ENCODE data around the gene ITPKB. TPM values are rescaled to one million over a fixed set of nuclear protein-coding genes. Genes with fewer than 3 reads are reported as not detected.

ITPKB gene
- polyA plus RNA-seq = 10 to 100 TPM; 14.1 to 37.8 (median 18.7) TPM

GRCh38 chr1:226738995-226739695 lies at the start of gene ITPKB:
TSS of gene ITPKB (minus strand) at chr1:226739282. CDS start at chr1:226737458, 1,824 bp downstream.
- H3K4me1 Mint-ChIP-seq = peaks cover 34 to 37% of the 10 kb centered on the region in 2 donors
- peak within 1 kb of the TSS; percentile 92 to 98 (median 96) for H3K27ac Mint-ChIP-seq
- peaks cover 4 to 11% (median 8%) of the 10 kb centered on the region in 3 donors for H3K27me3 Mint-ChIP-seq (ENCODE audit: low read depth in 3 of 3)
- peak within 1 kb of the TSS; percentile 95 to 98 (median 97) for H3K4me3 Mint-ChIP-seq
- DNase-seq = peak; percentile 78 to 85 (median 83)
- no peaks in the 10 kb centered on the region for H3K9me3 Mint-ChIP-seq
- H3K36me3 Mint-ChIP-seq = peaks cover 10 to 14% (median 11%) of the 10 kb centered on the region in 3 donors

DNA sequence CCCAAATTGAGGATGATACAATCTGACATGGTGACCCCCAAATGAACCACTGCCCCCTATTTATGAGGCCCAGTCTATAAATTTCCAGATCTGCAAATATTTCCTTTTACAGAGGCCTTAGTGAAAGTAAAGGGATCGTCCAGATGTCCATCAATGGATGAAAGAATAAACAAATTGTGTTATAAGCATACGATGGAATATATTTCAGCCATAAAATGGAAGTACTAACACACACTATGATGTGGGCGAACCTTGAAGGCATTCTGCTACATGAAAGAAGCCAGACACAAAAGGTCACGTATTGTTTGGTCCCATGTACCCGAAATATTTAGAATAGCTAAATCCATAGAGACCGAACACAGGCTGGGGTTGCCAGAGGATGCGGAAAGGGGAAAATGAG lies 48.6 kb upstream of the ITPKB start:
- no peak overlapping the region for H3K27ac Mint-ChIP-seq
- H3K9me3 Mint-ChIP-seq = no peaks in the 10 kb centered on the region
- no peaks in the 10 kb centered on the region for H3K36me3 Mint-ChIP-seq
- H3K4me1 Mint-ChIP-seq = no peaks in the 10 kb centered on the region
- no peak overlapping the region for H3K4me3 Mint-ChIP-seq
- DNase-seq = no peak
- H3K27me3 Mint-ChIP-seq (ENCODE audit: low read depth in 3 of 3) = peaks cover 0 to 12% (median 0%) of the 10 kb centered on the region in 3 donors

- Mint-ChIP-seq H3K27ac (no peak overlapping the region), H3K36me3 (no peaks in the 10 kb centered on the region), H3K9me3 (no peaks in the 10 kb centered on the region), H3K4me1 (no peaks in the 10 kb centered on the region), H3K27me3 (ENCODE audit: low read depth in 3 of 3) (peaks cover 0 to 12% (median 0%) of the 10 kb centered on the region in 3 donors), H3K4me3 (no peak overlapping the region)
- DNase-seq = no peak
Observed at GRCh38 chr1:226787071-226787470, 48.0 kb upstream of the ITPKB start.

- DNase-seq = no peak
- Mint-ChIP-seq H3K27me3 (ENCODE audit: low read depth in 3 of 3) (peaks cover 0 to 12% (median 2%) of the 10 kb centered on the region in 3 donors), H3K27ac (no peak overlapping the region), H3K4me1 (no peaks in the 10 kb centered on the region), H3K9me3 (no peaks in the 10 kb centered on the region), H3K36me3 (no peaks in the 10 kb centered on the region), H3K4me3 (no peak overlapping the region)
Observed at GRCh38 chr1:226786550-226786949, 47.5 kb upstream of the ITPKB start.

DNA sequence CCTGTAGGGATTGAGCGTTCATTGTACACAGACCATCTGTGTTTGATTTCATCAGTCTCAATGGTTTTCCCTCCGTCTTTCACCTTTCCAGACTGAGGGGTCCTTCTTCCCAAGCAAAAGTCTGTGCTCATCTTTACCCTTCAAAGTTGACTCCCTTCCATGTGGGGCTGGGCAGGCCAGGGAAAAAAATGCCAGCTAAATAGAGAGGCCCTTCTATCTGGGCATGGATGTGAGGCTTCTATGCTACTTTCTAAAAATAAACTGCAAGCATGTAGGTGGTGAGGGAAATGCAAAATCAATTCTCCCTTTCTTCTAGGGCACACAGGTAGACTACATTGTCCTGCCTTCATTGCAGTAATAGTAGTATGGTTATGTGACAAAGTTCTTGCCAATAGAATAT lies 46.7 kb upstream of the ITPKB start:
- no peak overlapping the region for H3K4me3 Mint-ChIP-seq
- H3K27me3 Mint-ChIP-seq (ENCODE audit: low read depth in 3 of 3) = peaks cover 0 to 7% (median 2%) of the 10 kb centered on the region in 3 donors
- H3K27ac Mint-ChIP-seq = no peak overlapping the region
- DNase-seq = no peak
- H3K9me3 Mint-ChIP-seq = no peaks in the 10 kb centered on the region
- H3K36me3 Mint-ChIP-seq = no peaks in the 10 kb centered on the region
- no peaks in the 10 kb centered on the region for H3K4me1 Mint-ChIP-seq

DNA sequence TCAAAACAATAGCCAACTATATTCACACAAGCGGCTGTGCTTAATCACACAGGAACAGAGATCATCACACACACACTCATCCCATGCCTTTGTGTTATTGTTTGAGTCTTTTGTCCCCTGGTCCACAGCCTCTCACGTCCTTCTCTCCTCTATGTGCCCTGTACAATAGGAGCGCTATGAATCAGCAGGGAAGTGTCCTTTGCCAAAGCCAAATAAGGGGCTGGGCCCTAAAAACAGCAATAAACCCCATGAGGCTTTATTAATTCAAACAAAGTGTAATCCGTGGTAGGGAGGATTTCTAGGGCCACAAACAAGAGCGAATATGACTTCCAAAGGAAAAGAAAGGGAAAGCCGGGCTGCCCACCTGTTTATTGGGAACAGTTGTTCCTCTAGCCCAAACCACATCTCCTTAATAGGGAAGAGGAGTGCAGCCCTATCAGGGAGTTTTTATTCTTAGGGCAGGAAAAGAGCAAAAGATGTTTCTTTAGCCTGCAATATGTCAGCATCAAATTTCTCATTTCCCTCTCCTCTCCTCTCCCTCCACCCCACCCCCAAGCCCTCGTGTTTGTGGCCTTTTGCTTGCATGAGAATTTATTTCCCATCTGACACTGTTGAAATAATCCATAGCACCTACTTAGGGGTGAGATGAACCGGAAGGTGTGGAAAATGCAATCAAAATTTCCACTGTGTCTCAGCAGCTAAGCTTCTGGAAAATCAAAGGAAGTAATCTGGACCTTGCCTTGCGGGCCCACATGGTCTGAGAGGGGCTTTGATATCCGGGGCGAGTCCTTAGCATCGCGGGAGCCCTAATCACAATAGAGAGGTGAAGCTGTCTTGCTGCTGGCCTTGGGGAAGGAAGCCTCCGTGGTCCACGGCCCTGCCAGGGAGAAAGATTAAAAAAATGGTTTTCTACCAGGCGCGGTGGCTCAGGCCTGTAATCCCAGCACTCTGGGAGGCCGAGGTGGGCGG lies 45.3 kb upstream of the ITPKB start:
- no peak overlapping the region for H3K27ac Mint-ChIP-seq

DNA sequence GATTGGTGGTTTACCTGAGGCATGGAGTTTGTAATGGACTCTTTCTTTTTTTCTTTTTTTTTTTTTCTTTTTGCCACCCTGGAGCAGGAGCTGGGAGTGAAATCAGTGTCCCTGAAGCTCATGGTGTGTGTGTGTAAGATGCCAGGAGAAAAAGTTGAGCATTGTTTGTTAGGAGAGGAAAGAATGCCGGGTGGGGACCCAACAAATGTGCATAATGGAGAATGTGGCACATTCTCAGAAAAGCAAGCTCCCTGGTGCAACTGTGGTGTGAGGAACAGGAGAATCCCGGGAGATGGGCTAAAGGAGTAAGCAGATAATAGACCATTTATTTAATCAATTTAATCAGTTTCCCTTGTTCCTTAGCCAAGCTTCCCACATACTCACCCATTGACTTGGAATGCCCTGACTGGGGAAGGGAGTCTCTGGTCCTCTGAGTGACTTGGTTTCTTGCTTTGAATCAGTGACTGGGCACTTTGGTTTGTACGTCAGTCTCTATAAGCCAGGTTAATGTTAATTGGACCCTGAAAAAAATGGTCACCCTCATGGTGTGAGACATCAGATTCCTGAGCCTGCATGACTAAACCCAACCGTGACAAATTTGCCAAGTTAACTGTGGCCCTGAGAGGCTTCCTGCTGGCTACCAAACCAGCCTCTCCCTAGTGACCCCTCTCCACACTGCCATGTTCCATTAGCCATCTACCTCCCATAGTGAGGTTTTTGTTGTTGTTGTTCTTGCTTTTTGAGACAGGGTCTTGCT lies 43.9 kb upstream of the ITPKB start:
- no peaks in the 10 kb centered on the region for H3K36me3 Mint-ChIP-seq
- H3K9me3 Mint-ChIP-seq = no peaks in the 10 kb centered on the region
- DNase-seq = no peak
- H3K4me3 Mint-ChIP-seq = no peak overlapping the region
- peaks cover 0 to 12% of the 10 kb centered on the region in 2 donors for H3K4me1 Mint-ChIP-seq
- H3K27ac Mint-ChIP-seq = no peak overlapping the region
- peaks cover 0 to 6% (median 3%) of the 10 kb centered on the region in 3 donors for H3K27me3 Mint-ChIP-seq (ENCODE audit: low read depth in 3 of 3)

More for the DNA sequence above, 45.3 kb upstream of the ITPKB start:
- Mint-ChIP-seq H3K36me3 (no peaks in the 10 kb centered on the region), H3K4me3 (no peak overlapping the region), H3K27me3 (ENCODE audit: low read depth in 3 of 3) (peaks cover 3 to 6% (median 6%) of the 10 kb centered on the region in 3 donors), H3K4me1 (peaks cover 0 to 10% of the 10 kb centered on the region in 2 donors), H3K9me3 (no peaks in the 10 kb centered on the region)
- DNase-seq = no peak

GRCh38 chr1:226781937-226782609 lies 43.0 kb upstream of the ITPKB start:
- DNase-seq = no peak
- H3K27ac Mint-ChIP-seq = no peak overlapping the region
- H3K27me3 Mint-ChIP-seq (ENCODE audit: low read depth in 3 of 3) = peaks cover 0 to 6% (median 6%) of the 10 kb centered on the region in 3 donors
- no peaks in the 10 kb centered on the region for H3K36me3 Mint-ChIP-seq
- no peaks in the 10 kb centered on the region for H3K9me3 Mint-ChIP-seq
- peaks cover 0 to 12% of the 10 kb centered on the region in 2 donors for H3K4me1 Mint-ChIP-seq
- H3K4me3 Mint-ChIP-seq = no peak overlapping the region

DNA sequence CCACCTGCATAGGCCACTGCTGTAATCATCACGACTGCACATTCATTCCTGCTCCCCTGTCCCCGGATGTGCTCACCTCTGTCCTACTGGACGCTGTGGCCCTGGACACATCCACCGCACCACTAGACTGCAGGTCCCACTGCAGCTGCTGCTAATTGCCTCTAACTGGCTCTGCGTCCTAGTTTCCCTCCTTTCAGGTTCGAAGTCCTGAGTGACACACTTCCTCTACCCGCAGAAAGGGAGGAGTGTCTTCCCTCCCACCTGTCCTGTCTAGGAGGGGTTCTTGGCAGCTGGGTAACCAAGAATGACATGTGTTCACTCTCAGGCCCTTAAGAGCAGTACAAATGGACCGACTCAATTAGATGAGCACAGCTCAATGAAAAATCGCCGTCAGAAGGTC lies 40.5 kb upstream of the ITPKB start:
- Mint-ChIP-seq H3K27ac (peak overlapping the region in 1 of 6 donors; percentile 34), H3K4me3 (peak overlapping the region in 1 of 5 donors; percentile 66)
- no peak for DNase-seq

DNA sequence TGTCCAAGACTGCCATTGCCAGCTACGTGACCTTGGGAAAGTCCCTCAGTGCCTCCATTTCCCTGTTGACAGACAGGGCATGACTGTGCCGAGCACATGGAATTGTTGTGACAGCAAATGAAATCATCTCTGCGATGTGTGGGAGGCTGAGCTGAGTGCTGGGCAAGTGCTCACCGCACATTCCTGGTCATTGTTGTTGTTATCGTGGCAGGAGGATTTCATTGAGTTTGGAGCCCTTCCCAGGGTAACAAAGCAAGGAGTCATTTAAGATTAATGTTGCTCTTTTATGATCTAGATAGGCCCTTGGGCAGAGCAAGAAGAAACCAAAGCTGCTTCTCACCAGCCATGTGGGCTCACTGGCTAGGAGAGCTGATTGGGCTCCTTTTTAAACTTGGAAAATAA lies 39.6 kb upstream of the ITPKB start:
- Mint-ChIP-seq H3K36me3 (no peaks in the 10 kb centered on the region), H3K27me3 (ENCODE audit: low read depth in 3 of 3) (peaks cover 2 to 6% (median 6%) of the 10 kb centered on the region in 3 donors), H3K27ac (no peak overlapping the region), H3K4me3 (no peak overlapping the region), H3K4me1 (peaks cover 0 to 12% of the 10 kb centered on the region in 2 donors), H3K9me3 (no peaks in the 10 kb centered on the region)
- no peak for DNase-seq

More for the DNA sequence above, 40.5 kb upstream of the ITPKB start:
- Mint-ChIP-seq H3K9me3 (no peaks in the 10 kb centered on the region), H3K4me1 (peaks cover 0 to 12% of the 10 kb centered on the region in 2 donors), H3K27me3 (ENCODE audit: low read depth in 3 of 3) (peaks cover 1 to 6% (median 6%) of the 10 kb centered on the region in 3 donors), H3K36me3 (no peaks in the 10 kb centered on the region)

DNA sequence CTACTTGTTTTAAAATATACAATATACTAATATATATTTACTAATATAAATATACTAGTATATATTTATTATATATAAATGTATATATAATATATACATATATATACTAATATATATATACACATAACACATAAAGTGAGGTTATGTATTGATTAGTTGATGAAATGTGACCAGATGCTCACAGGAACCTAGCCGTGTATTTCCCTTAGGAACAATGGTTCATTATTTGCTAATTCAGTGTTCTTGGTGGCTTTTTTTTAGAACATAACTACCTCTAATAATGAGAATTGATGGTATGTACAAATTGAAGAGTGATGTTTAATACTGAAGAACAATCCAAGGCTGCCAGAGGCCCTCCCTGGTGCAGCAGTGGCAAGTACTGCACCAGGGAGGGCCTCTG lies 37.9 kb upstream of the ITPKB start:
- no peak for DNase-seq
- no peak overlapping the region for H3K27ac Mint-ChIP-seq
- H3K4me3 Mint-ChIP-seq = no peak overlapping the region
- no peaks in the 10 kb centered on the region for H3K9me3 Mint-ChIP-seq
- H3K27me3 Mint-ChIP-seq (ENCODE audit: low read depth in 3 of 3) = peaks cover 2 to 6% (median 5%) of the 10 kb centered on the region in 3 donors
- H3K4me1 Mint-ChIP-seq = peaks cover 0 to 12% of the 10 kb centered on the region in 2 donors
- no peaks in the 10 kb centered on the region for H3K36me3 Mint-ChIP-seq

DNA sequence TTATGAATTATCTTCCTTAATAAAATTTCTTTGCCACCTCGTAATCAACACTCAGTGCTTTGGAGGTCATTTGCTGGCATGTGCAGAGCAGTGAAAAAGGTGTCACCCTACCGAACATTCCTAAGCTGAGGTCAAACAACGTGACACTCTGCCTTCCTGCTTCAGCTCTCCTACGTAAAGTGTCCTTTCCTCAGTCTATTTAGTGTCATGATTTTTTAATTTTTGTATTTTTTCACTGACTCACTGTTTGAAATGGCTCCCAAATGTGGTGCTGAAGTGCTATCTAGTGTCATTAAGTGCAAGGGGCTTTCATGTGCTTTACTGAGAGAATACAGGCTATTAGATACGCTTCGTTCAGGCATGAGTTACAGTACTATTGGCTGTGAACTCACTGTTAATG lies 37.0 kb upstream of the ITPKB start:
- Mint-ChIP-seq H3K27me3 (ENCODE audit: low read depth in 3 of 3) (peaks cover 2 to 6% (median 4%) of the 10 kb centered on the region in 3 donors), H3K36me3 (no peaks in the 10 kb centered on the region), H3K9me3 (no peaks in the 10 kb centered on the region), H3K4me1 (peaks cover 0 to 12% of the 10 kb centered on the region in 2 donors), H3K4me3 (no peak overlapping the region), H3K27ac (no peak overlapping the region)
- no peak for DNase-seq
